ELF-1 (cell line): Measurements from ENCODE around the gene GALNT2.

ENCODE experiments used
- DNase-seq: peaks from one replicate; pipeline ENCODE4 v3.0.0-alpha.2; 2016; ENCODE audit warnings: low read depth, low spot score

Gene GALNT2

DNA sequence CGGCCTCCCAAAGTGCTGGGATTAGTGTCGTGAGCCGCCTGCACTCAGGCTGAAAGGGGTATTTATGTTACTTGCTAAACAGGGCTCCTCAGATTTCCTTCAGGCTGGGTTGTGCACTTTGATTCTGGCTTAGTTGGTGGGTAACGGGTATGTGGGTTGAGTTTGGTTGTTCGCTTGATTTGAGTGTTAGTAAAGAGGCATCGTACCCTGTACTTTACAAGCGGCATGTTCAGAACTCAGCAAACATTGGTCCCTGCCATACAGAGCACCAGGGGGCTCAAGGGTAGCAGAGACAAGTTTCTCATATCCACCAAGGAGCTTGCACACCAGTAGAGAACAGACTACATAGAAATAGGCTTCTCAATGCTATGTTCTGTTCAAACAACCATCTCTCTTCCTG is 211.3 kb downstream of the GALNT2 start:
- DNase-seq: no peak

DNA sequence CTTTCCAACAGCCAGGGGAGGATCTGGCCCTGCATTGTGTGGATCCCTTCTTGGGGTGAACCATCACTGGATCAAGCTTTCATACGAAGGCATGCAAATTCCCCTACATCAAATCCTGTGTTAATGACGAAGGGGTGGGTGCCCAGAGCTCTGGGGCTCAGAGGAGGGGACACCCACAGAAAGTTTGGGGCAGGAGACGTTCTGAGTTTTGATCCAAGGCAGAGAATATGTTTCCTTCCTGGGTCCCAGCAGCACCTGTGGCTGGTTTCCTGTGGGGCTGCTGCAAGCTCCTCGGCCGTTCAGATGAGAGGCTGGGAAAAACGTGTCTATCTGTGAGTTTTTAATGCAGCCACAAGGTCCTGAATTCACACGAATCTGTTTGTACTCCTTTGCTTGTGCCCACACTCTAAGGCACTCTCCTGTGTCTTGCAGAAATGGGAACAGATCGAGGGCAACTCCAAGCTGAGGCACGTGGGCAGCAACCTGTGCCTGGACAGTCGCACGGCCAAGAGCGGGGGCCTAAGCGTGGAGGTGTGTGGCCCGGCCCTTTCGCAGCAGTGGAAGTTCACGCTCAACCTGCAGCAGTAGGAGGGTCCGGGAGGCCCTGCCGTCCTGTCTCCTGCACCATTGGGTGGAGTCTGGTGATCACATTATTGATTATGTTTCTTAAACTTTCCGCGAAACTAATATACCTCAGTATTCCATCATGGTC is 212.0 kb downstream of the GALNT2 start:
- DNase-seq: no peak

DNA sequence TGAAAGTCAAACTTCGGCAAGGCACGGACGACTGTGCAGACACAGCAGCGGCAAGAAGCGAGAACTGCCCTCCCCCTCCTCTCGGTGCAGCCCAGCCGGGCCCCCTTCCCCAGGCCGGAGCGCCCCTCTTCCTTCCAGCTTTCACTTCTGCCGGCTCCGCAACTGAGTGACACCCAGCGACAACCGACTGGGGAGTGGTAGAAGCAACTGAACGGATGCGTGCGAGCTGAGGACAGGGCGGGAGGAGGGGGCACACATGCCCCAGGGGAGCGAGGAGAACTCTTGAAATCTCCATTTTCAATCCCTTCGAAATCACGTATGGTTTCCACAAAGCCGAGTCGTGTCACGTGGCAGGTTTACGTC is 212.5 kb downstream of the GALNT2 start:
- DNase-seq: no peak

DNA sequence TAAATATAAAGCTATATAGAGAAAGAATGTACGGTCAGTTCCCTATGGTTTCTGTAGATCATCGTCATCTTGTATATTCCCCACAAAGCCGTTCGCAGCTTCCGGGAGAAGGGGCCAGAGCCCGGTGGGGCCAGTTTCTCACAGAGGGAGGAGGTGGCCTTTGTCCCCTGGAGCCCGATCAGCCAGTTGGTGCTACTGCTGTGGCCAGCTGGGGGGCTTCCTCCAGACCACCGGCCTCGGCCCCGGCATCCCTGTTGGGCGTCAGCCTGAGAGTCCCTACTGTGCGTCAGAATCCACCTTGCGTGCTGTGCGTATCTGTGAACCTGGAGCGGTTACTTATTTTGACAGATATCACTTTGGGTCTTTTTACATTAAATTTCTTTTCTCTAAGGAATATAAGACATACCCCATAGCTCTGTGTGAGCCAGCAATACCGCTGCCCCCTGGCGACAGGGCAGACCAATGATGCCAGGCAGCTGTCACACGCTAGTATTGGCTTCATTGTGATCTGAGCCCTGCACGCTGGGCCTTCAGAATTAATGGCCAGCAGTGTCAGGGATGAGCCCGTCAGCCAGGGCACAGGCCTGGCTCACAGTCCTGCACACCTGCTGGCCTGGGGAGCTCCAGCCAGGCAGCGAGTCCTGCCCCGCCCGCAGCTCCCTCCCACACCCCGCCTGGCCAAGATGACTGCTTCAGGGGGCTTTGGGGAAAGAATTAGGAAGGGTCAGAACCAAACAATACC is 213.2 kb downstream of the GALNT2 start:
- no peak for DNase-seq

DNA sequence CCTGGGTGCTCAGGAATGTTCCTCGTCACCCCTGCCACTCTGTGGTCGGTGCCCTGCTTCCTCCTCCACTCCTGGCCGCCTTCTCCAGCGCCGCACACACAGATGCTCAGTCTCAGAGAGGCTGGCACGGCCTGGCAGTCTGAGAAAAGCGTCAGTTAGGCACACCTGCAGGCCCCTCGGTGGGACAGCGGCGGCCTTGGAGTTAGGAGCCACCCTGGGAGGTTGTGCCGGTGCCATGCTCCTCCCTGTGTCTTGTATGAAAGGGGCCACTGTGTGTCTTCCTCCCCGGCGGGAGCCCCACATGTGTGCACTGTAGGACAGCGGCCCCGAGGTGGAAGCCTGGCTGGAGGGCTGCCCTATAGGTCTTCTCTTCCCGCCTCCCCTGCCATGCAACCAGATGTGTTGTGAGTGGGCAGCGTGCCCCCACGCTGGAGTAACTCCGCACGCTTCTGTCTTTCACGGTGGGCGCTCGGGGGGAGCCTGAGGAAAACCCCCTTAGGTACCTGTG is 213.9 kb downstream of the GALNT2 start:
- no peak for DNase-seq

DNA sequence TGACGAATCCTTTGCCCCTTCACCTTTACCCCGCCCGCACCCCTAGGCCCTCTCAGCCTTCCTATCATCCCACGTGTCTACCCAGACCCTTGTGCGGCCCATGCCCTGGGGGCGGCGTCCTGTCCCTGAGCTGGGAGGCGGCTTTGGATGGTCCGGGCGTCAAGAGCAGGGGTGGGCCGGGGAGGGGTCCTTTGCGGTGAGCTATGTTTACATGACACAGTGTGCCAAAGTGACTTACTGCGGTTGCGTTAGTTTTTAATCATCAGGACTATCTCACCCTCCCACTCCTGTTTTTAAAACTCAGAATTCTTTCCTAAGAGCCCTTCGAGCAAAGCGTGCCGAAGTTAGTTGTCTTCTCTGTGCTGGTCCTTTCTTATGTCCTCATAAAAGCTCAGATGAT is 214.5 kb downstream of the GALNT2 start:
- DNase-seq: peak; percentile 40

DNA sequence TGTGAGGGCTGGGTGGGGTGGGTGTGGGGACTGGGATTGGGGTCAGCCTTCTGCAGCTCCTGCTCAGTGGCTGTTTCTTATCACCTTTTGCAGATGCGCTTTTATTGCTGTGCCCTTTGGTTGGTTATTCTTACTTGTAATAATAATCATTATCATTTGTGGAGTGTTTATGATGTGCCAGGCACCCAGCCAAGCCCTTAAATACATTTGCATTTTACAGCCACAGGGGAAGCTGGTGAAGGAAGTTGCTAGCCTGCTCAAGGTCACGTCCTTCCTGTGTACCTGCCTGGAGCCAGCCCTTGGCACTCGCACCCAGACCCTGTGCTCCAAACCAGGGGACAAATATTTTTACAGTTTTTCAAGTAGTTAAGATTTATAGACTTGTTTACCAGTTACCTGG is 215.1 kb downstream of the GALNT2 start:
- DNase-seq: no peak

DNA sequence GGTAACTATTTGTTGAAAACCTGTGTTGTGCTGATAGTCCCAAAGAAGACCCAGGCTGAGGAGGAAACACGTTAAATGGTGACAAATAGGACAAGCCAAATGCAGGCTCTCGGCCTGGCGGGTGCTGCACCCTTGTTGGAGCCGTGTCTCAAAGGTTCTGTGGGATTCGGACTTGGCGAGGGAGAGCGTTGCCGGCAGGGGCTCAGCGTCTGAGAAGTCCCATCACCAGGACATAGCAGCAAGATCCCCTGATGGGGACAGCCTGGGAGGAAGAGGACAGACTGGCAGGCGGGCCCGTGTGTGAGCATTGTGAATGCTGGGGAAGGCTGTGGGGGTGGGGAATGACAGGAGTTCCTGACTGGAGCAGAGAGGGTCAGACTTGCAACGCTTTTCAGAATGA is 216.6 kb downstream of the GALNT2 start:
- no peak for DNase-seq

DNA sequence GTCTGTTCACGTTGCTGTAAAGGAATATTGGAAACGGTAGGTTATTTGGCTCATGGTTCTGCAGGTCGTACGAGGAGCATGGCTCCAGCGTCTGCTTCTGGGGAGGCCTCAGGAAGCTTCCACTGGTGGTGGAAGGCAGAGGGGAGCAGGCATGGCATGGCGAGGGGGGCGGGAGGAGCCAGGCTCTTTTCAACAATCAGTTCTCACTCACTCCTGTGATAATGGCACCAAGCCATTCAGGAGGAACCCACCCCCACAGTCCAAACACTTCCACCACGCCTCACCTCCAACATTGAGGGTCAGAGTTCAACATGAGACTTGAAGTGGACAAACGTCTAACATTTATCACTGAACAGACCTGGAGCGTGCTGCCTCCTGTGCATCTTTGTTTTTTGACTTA is 217.9 kb downstream of the GALNT2 start:
- DNase-seq: no peak

DNA sequence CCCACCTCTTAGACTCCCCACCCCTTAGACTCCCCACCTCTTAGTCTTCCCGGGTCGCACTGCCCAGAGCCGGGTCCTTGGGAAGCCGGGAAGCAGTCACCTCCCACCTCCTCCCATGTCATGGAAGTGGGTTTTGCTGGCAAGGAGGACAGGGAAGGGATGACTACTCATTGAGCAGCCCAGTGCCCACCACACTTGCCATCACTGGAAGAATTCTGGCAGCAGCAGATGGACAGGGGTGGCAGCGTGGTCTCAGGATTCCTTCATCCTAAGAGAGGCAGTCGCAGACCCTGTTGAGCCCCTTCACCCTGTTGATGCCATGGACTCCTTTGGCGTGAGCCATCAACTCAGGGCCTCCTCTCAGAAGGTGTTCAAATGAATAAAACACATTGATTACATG is 218.3 kb downstream of the GALNT2 start:
- DNase-seq: no peak

DNA sequence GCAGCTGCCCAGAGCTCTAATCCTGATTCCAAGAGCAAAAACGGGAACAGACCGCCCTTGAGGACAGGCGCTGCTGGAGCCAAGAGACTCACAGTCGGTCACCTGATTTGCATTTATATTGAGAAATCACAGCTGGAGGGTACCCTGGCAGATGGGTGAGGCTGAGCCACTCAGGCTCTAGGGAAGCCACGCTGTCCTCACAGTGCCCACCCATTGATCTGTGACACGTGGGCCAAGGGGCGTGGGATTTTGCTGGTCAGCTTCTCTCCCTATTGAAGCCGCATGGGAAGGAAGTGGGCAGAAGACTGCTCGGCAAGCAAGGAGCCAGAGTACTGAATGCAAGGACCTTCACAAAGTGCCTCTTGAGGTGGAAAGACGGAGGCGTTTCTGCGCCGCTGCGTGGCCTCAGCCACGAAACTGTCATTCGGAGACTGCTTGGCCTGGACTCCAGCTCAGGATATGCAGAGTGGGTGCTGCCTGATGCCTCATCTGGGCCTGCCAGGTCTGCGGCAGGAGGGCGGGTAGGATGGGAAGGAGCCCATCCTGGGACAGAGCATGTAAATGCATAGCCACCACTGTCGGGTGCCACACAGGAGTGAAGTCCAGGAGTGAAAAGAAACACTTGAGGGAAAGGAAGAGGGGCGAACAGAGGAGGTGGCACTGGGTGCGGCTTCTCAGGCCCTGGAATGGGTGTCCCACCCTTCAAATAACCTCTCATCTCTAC is 219.3 kb downstream of the GALNT2 start:
- DNase-seq: no peak

DNA sequence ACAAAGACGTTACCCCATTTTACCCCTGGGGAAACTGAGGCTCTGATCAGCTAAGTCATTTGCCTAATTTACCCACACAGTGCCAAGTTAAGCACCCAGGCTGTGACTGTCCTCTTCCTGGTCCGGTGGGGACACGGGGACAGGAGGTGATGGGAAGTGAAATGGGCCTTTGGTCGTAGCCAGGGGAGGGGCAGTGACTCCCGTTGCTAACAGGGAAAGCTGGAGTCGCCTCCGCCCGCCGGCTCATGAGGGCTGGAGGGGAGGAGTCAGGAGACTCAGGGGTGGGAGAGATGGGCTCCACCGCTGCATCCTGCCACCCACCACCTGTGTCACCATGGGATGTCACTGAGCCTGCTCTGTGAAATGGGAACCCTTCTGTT is 219.8 kb downstream of the GALNT2 start:
- no peak for DNase-seq

DNA sequence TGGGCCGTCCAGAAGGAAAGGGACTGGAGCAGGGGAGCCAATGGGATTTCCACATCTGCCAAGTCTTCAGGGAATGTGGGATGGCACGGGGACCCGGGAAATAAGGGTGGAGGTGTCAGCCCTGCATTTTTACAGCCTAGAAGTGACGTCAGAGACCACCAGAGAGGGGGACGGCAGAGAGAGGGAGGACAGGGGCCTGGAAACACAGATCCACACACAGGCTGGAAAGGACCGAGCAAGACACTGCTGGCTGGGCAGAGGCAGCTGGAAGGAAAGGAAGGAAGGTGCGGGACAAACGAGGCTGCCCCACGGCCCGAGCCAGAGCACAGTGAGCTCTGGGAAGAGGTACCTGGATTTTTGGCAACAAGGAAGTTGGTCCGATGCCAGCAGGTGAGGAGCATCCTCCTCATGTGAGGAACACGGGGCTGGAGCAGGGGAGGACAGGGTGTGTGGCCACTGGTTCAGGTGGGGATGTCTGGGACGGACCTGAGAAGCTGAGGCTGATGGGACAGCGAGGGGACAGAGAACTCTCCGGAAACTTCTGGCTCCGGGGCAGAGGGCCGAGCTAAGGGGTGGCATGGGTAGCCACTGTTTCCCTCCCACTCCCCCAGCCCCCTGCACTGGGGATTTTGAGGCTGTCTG is 220.8 kb downstream of the GALNT2 start:
- no peak for DNase-seq

DNA sequence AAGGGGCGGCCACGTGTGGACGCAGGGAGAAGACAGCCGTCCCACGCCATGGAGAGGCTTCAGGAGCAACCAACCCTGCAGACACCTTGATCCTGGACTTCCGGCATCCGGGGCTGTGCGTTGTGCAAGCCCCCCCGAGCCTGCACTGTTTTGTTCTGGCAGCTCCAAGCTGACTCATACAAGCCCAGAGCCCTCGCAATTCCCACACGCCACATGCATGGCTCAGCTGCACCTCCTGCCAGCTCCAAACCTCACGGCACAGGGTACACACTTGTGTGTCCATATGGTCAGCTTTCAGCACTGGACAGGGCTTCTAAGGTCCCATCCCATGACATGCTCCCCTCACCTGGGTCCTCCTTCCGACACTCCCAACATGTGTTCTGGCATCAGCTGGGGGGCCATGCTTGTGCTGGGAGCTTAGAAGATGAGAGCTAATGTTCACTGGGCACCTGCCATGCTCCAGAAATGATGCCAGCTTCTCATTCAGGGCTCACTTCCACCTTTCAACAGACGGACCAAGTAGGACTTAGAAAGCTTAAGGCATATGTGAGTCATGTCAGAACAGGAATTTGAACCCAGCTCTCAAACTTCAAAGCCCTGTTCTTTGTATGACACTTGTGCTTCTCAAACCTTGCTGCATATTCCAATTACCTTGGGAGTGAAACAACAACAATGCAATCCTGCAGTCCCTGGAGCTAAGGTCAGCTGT is 221.8 kb downstream of the GALNT2 start:
- DNase-seq: no peak

DNA sequence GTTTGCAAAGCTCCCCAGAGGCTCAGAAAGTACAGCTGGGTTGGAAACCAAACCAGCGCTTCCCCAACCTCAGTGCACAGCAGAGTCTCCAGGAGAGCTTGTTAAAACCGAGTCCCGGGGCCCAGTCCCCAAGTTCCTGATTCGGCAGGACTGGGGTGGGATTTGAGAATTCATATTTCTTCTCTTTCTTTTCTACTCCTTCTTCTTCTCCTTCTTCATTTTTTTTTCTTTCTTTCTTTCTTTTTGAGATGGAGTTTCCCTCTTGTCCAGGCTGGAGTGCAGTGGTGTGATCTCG is 222.3 kb downstream of the GALNT2 start:
- no peak for DNase-seq

DNA sequence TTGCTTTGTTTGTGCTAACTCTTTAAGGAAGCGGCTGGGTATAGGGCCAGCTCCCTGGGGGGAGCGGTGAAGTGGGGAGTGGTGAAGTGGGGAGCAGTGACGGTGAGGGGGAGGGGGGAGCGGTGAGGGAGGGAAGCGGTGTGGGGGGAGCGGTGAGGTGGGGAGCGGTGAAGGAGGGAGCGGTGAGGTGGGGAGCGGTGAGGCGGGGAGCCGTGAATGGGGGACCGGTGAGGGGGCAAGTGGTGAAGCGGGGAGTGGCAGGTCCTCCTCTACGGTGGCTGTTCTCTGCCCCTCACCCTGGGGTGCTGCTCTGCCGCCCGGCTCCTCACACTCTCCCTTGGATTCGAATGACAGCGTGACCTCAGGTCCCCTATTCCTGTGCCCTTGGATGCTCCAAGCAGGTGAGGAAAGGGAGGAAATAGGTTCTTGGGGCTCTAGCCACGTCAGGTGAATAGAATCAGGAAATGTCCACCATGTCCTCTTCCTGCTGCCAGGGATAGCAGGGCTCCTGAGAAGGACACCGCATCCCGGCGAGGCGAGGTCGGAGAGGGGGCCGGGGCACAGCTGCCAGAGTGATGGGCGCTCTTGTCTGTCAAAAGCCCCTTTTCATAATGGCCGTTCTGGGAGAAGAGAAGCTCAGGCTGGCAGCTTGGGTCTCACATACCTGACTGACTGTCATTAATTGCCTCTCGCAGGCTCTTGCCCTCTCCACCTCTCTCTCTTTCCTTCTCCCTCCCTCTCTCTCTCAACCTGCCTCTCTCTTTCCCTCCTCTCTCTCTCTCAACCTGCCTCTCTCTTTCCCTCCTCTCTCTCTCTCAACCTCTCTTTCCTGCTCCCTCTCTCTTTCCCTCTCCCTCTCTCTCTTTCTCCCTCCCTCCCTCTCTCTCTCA is 224.9 kb downstream of the GALNT2 start:
- no peak for DNase-seq

DNA sequence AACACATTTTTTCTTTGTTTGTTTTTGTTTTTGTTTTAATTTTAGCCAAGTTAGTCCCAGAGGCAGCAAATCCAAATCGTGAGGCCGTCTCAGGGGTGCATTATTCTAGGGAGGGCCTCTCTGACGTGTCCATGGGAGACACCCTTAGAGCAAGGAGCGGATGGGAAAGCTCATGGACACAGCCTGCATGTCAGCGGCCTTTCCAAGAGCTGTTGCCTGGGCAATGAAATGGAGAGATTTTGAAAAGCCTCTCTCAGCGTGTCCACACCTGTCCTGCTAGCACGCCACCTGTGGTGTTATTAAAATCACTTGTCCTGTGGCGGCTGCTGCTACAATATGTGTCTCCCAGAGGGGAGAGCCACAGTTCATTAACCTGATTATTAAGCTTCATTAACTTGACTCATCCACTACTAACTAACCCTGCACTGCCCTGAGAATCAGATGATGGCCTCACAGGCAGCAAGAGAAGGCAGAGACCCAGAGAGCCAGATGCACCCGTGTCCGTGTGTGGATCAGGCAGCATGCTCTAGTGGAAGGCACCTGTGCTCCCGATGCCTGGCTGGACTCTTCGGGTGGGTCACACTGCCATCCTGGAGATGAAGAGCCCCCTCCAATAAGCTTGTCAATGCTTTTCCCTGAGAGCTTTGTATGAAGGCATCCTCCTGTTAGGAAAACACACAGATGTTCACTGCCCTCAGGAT is 225.8 kb downstream of the GALNT2 start:
- no peak for DNase-seq

DNA sequence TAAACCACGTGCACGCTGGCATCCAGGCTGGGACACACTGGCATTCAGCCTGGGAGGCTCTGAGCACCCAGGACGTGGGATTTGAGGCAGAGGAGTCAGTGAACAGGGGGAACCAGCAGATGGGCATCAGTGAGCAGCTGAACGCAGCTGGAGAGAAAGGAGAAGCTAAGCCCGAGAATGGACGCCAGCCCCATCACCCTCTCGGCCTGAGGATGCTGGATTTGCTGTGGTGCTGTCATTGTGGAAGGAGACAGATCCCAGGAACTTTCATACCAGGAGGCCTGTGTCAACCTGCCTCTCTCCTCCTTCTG is 226.3 kb downstream of the GALNT2 start:
- DNase-seq: no peak

DNA sequence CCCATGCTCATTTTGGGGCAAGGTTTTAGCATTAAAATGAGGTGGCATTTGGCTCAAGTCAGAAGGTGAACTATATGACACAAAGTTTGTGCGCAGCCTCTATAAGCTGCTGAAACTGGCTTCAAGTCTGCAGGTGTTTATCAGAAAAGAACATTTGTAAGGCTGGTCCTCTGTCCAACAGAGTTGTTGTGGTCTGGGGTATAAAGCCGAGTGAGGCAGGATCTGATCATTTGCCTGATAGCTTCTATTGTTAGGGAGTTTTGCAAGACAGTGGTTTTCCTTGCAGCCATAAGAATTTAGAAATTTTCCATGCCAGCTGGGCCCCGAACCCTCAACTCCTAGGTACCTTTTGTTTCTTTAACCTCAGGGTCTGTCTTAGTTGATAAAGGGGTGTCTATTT is 228.3 kb downstream of the GALNT2 start:
- DNase-seq: no peak
